Stomach smooth muscle (tissue), 2 donors: Measurements from ENCODE around the gene PTGDS.

Source experiments
- H3K27ac ChIP-seq: one replicate; pipeline ENCODE4 v1.7.0; 2013; ENCODE audit warnings: mild to moderate bottlenecking, low read length, inconsistent platforms
- H3K27me3 ChIP-seq, 2 donors: one replicate each; pipeline ENCODE4 v1.7.0; 2013; ENCODE audit warnings: low read length in 2 of 2; ENCODE audit not compliant: insufficient read depth in 2 of 2, control insufficient read depth in 1 of 2
- H3K36me3 ChIP-seq, 2 donors: one replicate each; pipeline ENCODE4 v1.7.0; 2013; ENCODE audit warnings: low read length in 2 of 2; ENCODE audit not compliant: control insufficient read depth in 2 of 2, insufficient read depth in 2 of 2
- H3K4me1 ChIP-seq: one replicate; pipeline ENCODE4 v1.7.0; 2013; ENCODE audit warnings: low read length; ENCODE audit not compliant: control insufficient read depth, insufficient read depth
- H3K4me3 ChIP-seq, 2 donors: one replicate each; pipeline ENCODE4 v1.7.0; 2013; ENCODE audit warnings: low read length in 2 of 2
- H3K9ac ChIP-seq, 2 donors: one replicate each; pipeline ENCODE4 v1.7.0; 2013; ENCODE audit warnings: low read length in 2 of 2, mild to moderate bottlenecking in 1 of 2
- H3K9me3 ChIP-seq, 2 donors: one replicate each; pipeline ENCODE4 v1.7.0; 2013; ENCODE audit warnings: low read length in 2 of 2; ENCODE audit not compliant: control insufficient read depth in 2 of 2
- donor health status: healthy.
- donor health status: Pancreatic carcinoma.

PTGDS gene

DNA sequence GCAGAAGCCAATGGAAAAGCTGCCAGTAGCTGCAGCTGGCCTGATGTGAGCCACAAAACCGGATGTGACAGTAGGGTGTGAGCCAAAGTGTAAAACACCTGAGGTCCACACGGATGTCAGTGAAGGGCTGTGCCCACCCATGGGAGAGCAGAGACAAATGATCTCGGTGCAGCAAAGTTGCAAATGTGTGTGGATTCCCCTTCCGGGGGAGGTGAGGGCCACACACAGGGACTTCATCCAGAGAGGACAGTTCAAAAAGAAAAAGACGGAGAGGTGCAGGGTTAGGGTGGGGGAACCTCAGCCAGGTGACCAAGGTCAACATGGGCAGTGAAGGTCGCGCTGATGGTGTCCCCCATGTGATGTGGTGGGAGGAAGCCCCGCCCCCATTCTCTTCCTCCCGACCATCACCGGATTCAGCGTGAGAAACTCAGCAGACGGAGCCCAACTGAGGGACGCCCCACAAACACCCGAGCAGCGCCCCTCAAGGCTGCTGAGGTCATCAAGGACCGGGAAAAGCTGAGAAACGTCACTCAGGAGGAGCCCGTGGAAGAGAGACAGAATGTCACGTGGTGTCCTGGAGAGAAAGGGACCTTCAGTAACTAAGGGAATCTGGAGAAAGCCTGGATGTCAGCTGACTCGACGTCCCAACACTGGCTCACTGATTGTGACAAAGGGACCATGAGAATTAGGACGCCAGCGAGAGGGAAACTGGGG, 11.4 kb upstream of the PTGDS start:
- H3K4me1 ChIP-seq, result peaks cover 4% of the 10 kb centered on the region
- no peaks in the 10 kb centered on the region for H3K9me3 ChIP-seq
- no peaks in the 10 kb centered on the region for H3K36me3 ChIP-seq
- no peak overlapping the region for H3K9ac ChIP-seq
- H3K27me3 ChIP-seq, result peaks cover 0 to 3% of the 10 kb centered on the region in 2 donors
- no peak overlapping the region for H3K27ac ChIP-seq
- H3K4me3 ChIP-seq, result no peak overlapping the region

DNA sequence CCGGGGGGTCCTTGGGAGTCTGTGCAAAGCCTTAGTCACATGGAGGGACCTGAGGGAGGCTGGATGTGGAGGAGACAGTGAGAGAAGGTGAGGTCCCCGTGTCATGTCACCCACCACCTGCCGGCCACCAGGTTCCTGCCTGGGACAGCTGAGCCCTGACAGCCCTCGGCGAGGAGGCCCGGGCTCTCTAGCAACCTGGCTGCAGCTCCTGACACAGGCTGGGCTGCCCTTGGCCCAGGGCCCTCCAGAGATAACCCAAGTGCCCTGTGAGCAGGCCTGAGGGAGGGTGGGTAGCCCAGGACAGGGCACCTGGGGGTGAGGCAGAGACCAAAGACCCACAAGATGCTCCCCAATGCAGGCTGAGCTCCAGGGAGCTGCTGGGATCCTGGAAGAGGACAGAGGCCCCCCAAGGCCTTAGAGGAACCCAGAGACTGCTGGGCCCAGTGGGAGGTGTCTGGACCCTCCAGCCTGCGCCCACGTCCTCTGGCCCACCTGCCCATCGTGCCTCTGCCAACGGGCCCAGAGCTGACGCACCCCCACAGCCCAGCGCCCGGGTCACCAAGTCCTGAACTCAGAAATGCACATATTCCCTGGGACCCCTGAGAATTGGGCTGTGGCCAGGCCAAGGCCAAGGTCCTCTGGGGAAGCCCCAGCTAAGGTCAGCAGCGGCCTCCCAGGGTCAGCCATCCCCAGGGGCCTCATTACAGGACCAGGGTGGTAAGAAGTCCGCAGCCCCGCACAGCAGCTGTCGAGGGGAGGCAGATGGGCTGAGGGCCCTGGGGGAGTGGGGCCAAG, 8.8 kb upstream of the PTGDS start:
- H3K4me1 ChIP-seq, result peaks cover 2% of the 10 kb centered on the region

DNA sequence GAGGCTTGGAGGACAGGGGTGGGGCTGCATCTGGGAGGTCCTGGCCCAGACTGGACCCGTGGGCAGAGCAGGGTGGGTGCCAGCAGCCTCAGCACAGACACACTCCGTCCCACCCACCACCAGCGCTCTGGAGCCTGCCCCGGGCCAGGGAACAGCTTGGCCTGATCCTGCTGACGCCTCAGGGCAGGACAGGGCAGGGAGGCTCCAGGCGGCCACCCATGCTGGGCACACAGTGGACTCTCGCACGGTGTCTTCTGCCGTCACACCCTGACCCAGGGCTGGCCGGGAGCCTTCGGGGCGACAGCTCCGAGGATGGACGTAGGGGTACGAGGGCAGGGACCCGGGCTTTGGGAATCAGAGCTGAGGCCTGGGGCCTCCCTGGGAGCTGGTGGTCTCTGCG, 8.2 kb upstream of the PTGDS start:
- no peak overlapping the region for H3K9ac ChIP-seq
- peaks cover 2% of the 10 kb centered on the region for H3K4me1 ChIP-seq
- no peak overlapping the region for H3K4me3 ChIP-seq
- H3K36me3 ChIP-seq, result no peaks in the 10 kb centered on the region
- H3K9me3 ChIP-seq, result no peaks in the 10 kb centered on the region
- H3K27me3 ChIP-seq, result peaks cover 0 to 3% of the 10 kb centered on the region in 2 donors
- H3K27ac ChIP-seq, result no peak overlapping the region

More for the DNA sequence above, 8.8 kb upstream of the PTGDS start:
- H3K27me3 ChIP-seq, result peaks cover 0 to 3% of the 10 kb centered on the region in 2 donors
- no peak overlapping the region for H3K9ac ChIP-seq
- H3K36me3 ChIP-seq, result no peaks in the 10 kb centered on the region
- H3K27ac ChIP-seq, result no peak overlapping the region
- no peak overlapping the region for H3K4me3 ChIP-seq
- H3K9me3 ChIP-seq, result no peaks in the 10 kb centered on the region

DNA sequence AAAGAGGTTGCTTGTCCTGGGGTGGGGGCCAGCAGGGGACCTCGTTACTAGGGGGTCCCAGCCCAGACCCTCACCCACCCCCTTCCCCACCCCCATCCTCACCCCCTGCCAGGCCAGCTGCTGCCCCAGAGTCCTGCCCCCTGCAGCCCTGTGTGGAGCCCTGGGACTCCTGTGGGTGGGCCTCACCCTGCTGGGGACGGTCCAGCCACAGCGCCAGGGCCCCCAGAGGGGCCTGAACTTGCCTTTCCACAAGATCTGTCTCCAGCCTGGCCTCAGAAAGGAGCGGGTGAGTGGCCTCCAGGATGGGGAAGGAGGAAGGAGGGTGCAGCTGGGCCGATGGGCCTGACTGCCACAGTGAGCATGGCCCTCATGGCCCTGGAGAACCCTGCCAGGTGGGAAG, 7.5 kb upstream of the PTGDS start:
- Histone ChIP-seq H3K9me3 (no peaks in the 10 kb centered on the region), H3K27ac (no peak overlapping the region), H3K4me1 (peaks cover 2% of the 10 kb centered on the region), H3K9ac (no peak overlapping the region), H3K4me3 (no peak overlapping the region), H3K36me3 (no peaks in the 10 kb centered on the region), H3K27me3 (peaks cover 0 to 3% of the 10 kb centered on the region in 2 donors)

DNA sequence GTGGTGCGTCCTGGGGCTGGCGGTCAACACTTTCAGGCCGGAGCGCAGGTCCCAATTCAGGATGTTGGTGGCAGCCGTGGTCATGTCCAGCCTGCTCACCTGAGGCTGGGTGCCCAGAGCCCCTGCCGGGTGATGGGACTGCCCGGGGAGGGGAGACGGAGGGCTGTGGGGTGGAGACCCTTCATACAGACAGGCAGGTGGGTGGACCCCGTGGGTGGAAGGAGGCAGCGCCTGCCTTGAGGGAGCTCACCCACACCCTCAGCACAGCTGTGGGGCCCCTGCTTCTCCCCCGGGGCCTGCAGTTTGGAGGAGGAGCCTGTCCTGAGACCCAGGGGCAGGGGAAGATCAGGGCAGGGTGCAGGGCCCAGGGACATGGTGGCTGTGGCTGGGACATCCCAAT, 6.9 kb upstream of the PTGDS start:
- Histone ChIP-seq H3K9ac (no peak overlapping the region), H3K27me3 (peaks cover 0 to 3% of the 10 kb centered on the region in 2 donors), H3K9me3 (no peaks in the 10 kb centered on the region), H3K36me3 (no peaks in the 10 kb centered on the region), H3K27ac (no peak overlapping the region), H3K4me3 (no peak overlapping the region), H3K4me1 (peaks cover 7% of the 10 kb centered on the region)

DNA sequence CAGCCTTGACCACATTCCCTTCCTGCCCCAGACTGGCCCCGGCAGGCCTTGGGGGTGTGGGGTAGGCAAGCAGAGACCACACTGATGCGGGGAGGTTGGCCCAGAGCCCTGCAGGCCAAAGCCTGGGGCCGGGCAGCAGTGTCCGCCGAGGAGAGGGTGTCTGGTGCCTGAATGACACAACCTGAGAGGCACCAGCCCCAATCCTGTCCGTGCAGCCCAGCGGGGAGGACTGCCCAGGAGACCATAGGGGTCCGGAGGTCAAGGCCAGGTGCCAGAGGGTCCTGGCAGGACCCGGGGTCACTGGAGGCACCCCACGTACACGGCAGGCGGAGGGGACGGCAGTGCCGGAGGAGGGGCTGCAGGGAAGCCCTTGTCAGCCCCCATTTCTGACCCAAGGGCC, 5.6 kb upstream of the PTGDS start:
- Histone ChIP-seq H3K4me1 (peaks cover 7% of the 10 kb centered on the region), H3K27ac (no peak overlapping the region), H3K27me3 (no peaks in the 10 kb centered on the region), H3K4me3 (no peak overlapping the region), H3K36me3 (no peaks in the 10 kb centered on the region), H3K9me3 (no peaks in the 10 kb centered on the region), H3K9ac (no peak overlapping the region)

DNA sequence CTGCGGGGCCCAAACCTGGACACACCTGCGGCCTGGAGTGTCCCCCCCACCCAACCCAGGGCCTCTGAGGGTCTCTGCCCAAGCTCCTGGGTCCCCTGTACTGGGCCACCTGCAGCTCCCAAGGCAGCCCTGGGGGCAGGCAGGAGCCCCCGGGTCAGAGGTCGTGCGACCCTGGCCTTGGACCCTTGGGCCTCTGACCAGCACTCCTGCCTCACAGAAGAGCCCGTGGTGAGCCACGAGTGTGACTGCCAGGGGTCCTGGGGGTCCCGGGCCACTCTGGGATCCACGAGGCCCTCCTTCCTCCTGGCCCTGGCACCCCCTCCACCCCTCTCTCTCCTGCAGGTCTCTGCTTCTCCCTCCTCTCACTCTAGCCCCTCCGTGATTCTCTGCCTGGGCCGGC, 5.0 kb upstream of the PTGDS start:
- no peak overlapping the region for H3K27ac ChIP-seq
- no peak overlapping the region for H3K9ac ChIP-seq
- H3K36me3 ChIP-seq, result no peaks in the 10 kb centered on the region
- no peaks in the 10 kb centered on the region for H3K9me3 ChIP-seq
- H3K27me3 ChIP-seq, result no peaks in the 10 kb centered on the region
- no peak overlapping the region for H3K4me3 ChIP-seq
- peaks cover 12% of the 10 kb centered on the region for H3K4me1 ChIP-seq

DNA sequence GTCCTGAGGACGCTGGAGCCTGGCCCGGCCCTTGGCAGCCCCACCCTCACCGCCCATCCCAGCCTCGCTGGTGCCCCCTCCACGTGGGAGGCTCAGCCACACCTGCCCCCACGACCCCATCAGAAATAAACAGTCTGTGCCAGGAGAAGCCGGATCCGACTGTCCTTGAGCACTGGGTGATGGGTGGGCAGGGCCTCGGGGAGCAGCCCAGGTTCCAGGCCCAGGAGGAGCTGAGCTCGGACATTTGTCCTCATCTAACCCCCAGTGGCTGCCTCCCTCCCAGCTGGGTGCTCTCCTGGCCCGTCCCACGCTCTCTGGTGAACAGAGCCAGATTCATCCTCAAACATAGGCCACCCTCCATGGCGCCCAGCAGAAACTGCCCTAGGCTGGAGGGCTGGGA, 4.6 kb upstream of the PTGDS start:
- Histone ChIP-seq H3K27ac (no peak overlapping the region), H3K36me3 (no peaks in the 10 kb centered on the region), H3K9ac (no peak overlapping the region), H3K27me3 (peaks cover 2 to 3% of the 10 kb centered on the region in 2 donors), H3K4me1 (peaks cover 16% of the 10 kb centered on the region), H3K4me3 (no peak overlapping the region), H3K9me3 (no peaks in the 10 kb centered on the region)

DNA sequence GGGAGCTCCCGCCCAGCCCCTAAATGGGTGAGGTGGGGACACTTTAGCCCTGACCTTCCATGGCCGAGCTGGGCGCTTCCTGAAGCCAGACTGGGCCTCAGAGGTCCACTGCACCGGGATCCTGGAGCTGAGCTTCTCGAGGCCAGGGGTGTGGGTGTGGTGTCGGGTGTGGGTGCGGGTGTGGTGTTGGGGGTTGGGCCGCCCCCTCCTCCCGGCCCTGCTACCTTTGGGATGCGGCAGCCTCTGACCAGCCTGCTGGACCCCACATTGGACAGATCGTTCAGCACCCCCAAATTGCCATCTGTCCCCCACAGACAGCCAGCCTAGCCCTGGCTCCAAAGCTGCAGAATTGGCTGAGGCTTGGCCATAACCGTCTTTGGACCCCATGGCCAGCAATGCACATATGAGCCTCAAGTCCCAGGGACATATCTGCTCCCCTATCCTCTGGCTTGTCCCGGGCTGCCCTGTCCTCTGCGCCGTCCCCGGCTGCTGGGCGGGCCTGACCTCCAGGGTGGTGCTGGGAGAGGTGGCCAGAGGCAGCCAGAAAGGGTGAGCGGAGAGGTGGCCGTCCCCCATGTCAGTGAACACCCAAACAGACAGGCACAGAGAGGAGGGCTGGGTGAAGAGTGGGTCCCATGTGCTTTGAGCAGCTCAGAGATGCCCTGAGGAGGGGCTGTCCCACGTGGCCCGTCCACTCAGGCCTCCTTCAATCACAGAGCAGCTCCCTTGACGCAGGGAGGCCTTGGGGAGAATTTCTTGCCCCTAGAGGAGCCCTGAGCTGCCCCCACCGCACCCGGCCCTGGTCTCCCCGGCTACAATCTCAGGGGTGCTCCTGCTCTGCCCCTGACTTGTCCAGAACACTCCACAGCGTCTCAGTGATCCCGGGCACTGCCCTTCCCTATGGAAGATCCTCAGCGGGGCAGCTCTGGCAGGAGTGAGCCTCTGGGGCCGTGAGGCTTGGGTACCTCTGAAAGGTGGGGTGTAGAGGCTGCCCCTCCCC, 3.4 kb upstream of the PTGDS start:
- H3K4me3 ChIP-seq, result no peak overlapping the region
- H3K4me1 ChIP-seq, result peaks cover 19% of the 10 kb centered on the region
- H3K27me3 ChIP-seq, result peaks cover 2 to 7% of the 10 kb centered on the region in 2 donors
- H3K9me3 ChIP-seq, result no peaks in the 10 kb centered on the region
- H3K9ac ChIP-seq, result no peak overlapping the region
- no peak overlapping the region for H3K27ac ChIP-seq
- H3K36me3 ChIP-seq, result no peaks in the 10 kb centered on the region

DNA sequence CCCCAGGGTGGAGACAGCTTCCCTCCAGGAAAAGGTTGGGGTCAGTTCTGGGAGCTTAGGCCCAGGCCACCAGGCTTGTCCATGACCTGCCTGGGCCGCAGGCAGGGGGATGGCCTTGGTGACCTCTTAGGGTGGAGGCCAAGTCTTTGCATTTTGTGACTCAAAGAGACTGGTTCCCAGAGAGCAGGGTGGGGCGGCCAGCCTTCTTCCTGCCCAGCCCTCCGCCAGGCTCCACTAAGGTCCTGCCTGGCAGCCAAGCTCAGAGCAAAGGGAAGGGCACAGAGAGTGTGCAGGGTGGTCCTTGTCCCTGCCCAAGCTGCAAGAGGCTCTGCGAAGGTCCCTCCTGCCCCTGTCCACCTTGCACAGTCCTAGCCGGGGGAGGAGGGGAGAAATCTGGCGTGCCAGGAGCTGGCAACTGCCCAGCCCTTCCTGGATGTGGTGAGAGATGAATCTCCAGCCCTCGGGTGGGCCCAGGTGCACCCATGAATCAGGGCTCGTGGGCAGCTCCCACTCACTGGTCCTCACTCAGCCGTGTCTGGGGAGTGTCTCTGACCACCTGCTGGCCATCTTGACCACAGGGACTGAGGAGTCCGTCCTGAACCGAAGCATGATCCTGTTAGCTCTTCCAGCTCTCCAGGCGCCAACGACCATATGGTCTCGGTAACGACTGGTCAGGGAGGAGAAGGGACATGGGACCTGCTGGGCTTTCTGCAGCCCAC, 2.3 kb upstream of the PTGDS start:
- Histone ChIP-seq H3K36me3 (no peaks in the 10 kb centered on the region), H3K27ac (no peak overlapping the region), H3K4me3 (no peak overlapping the region), H3K4me1 (peaks cover 19% of the 10 kb centered on the region), H3K9me3 (no peaks in the 10 kb centered on the region), H3K9ac (no peak overlapping the region), H3K27me3 (peaks cover 2 to 7% of the 10 kb centered on the region in 2 donors)
